GM20431 (cell line): Measurements from ENCODE around the gene BTF3.
"Not testable (repeated sequence)": the region's sequence is repeated elsewhere in the genome, so short reads cannot be mapped to it uniquely, and the experiment has no call there.

ENCODE experiments used
- in situ Hi-C: fragments of 300-500 bp; cut with MseI, MboI; formaldehyde crosslinking; loops from one replicate; pipeline ENCODE4 v1.15.0; 2020; ENCODE audit warnings: low sequenced_read_pairs; ENCODE audit not compliant: unreplicated experiment

BTF3 gene

DNA sequence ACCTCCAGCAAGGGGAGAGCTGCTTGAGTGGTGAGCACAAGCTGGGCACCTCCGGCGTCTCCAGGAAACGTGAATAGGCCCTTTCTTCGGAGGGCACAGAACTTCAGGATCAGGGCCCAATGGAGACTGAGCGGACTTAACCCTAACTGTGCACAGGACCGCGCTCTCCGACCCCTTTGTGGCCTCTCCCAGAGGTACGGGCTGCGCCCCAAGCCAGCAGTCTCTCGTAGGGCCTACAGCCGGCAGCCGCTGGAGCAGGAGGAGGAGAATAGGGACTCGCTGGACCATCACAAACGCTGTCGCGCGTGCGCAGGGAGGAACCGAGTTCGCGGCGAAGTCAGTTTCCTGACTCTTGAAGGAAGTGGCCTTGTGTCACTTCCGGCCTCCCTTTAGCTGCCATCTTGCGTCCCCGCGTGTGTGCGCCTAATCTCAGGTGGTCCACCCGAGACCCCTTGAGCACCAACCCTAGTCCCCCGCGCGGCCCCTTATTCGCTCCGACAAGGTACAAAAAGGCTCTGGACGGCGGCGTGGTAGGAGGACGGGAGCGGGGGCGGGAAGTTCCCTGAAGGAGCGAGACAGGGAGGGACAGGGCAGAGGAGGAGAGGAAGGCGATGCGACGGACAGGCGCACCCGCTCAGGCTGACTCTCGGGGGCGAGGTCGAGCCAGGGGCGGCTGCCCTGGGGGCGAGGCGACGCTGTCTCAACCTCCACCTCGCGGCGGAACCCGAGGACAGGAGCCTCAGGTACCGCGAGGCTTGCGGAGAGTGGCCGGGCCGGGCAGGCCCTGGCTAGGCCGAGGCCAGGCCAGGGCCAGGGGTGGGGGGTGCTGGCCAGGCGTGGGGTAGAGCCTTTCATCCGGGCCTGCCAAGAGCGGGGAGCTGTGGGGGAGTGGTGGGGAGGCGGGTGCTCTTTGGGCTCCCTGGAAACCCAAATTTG, at the start of gene BTF3:
BTF3 (plus strand) TSS at position 386 of the 936 bp plus-strand sequence; CDS start at position 612, 226 bp downstream.
- in situ Hi-C loops = no loop called here

DNA sequence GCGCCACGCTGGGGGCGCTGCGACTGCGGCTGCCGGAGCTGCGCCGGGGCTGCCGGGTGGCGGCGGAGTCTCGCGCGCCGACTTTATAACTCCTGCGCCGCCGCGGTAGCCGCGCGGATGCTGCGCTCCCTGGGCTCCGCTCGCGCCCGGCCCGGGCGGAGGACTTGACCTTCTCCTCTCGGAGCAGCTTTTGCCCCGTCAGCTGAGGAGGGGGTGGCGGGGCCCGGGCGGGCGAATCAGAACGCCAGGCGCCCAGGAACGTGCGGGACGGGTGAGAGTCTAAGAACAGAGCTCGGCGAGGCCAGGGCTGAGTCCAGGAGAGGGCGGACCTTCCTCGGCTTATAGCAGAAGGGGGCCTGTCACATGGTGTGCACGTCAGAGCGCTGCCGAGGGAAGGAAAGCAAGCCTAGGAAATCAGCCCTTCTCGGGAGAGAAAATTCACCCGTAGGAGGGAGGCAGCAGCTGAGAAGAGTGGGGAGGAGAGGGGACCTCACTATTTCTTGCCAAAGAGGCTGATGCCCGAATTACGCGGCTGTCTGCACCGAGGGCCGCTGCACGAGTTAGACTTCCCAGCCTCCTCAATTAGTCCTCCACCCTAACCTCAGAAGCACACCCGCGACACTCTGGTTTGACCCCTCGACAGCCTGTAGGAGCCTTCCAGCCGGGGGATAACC, 49.6 kb upstream of the BTF3 start, which contains the start of gene FOXD1:
FOXD1 (minus strand) TSS at position 315 of the 674 bp plus-strand sequence. CDS start 415 bp downstream, outside the sequence.
- in situ Hi-C loops = no loop called here

DNA sequence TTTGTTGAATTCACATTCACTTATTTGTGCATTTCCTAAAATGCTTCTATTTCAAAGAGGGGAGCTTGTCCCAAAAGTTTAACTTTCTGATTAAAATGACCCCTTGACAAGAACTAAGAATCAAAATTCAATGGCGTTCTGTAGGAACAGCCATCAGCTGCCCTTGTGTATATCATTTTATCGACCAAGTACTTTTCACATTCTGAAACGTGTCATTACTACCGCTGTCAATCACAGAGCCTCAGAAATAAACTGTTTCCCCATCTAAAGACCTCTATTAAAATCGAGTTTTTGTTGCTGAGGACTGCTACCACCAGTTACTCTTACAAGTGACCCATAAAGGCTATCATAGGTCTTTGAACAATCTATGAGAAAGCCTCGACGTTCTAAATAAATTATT, 48.1 kb upstream of the BTF3 start:
- in situ Hi-C loops = no loop called here

DNA sequence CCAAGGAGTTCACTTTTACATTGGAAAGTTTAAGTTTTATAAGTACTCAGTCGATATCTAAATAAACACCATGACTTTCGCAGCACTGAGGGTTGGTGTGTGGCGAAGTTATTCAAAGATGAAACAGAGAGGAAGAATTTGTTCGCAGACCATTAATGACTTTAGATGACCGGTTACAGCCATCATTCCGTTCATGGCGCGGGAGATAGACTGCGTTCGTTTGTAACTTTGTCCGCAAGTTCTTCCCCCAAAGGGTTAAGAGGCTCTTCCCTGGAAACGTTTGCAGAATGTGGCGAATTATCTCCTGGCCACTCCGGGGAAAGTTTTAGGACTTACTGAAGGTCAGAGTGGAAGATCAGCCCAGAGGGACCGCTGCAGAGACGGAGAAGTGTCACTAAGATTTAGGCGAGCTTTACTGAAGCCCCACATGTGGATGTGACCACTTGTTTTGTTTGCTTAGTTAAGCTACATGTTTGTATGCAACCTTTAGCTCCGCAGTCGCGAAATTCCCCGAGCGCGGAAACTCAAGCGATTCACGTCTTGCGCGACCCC, 47.5 kb upstream of the BTF3 start:
- in situ Hi-C loops = no loop called here

GRCh38 chr5:73451224-73452130, 46.8 kb upstream of the BTF3 start:
- in situ Hi-C loops = no loop called here

- in situ Hi-C loops = no loop called here
Measured at GRCh38 chr5:73452215-73452614, 46.0 kb upstream of the BTF3 start.

DNA sequence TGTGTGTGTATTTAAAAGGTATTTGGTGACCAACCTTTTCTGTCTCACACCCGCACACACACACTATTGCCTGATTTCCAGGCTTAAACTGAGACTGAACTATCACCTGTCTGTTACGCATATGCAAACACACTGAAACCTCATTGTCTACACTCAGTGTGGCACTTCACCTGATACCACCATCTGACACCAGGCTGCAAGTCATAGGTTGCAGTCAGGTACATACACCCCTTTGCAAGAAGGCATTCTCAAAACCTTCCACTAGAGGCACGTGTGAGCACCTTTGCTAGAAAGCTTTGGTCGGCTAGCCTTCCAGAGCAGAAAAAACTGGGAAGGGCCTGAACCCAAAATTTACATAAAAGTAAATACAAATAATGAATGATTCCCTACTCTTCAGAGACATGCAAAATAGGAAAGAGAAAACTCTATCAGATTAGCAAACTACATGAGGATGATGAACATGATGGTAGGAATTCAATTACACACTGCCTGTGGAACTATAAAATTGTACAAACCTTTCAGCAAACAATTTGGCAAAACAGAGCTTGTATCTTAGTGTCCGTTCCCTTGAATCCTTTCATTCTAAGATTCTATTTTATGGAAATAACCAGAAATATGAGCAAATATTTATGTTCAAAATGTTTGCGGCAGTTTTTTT, 43.7 kb upstream of the BTF3 start:
- in situ Hi-C loops = no loop called here

- in situ Hi-C loops = not testable (repeated sequence)
Measured at GRCh38 chr5:73456462-73456861, 41.8 kb upstream of the BTF3 start.

DNA sequence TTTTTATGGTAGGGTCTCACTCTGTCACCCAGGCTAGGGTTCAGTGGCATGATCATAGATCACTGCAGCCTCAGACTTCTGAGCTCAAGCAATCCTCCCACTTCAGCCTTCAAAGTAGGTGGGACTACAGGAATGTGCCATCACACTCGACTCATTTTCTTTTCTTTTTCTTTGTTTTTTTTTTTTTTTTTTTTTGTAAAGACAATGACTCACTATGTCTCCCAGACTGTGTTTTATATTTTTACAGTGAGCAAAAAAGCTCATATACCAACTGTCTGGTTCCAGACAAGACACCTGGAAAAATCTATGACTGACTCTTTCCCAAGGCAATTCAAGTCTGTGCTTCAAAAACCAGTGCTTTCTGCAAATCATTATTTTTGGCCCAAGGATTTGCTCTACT, 38.9 kb upstream of the BTF3 start:
- in situ Hi-C loops = no loop called here

GRCh38 chr5:73460133-73460532, 38.1 kb upstream of the BTF3 start:
- in situ Hi-C loops = no loop called here

GRCh38 chr5:73464016-73464745, 34.1 kb upstream of the BTF3 start:
- in situ Hi-C loops = no loop called here

- in situ Hi-C loops = not testable (repeated sequence)
Measured at GRCh38 chr5:73468638-73469037, 29.6 kb upstream of the BTF3 start.

DNA sequence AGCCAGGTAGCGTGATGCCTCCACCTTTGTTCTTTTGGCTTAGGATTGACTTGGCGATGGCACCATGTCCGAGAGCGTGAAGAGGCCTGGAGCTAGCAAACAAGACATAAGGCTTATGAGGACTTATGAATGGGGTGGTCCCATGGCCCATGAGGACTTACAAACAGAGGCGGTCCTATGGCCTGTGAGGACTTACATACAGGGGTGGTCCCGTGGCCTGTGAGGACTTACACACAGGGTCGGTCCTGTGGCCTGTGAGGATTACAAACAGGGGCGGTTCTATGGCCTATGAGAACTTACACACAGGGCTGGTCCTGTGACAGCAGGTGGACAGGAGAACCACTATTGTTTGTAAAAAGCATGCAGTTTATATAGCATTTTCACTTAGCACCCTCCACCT, 28.4 kb upstream of the BTF3 start:
- in situ Hi-C loops = no loop called here

DNA sequence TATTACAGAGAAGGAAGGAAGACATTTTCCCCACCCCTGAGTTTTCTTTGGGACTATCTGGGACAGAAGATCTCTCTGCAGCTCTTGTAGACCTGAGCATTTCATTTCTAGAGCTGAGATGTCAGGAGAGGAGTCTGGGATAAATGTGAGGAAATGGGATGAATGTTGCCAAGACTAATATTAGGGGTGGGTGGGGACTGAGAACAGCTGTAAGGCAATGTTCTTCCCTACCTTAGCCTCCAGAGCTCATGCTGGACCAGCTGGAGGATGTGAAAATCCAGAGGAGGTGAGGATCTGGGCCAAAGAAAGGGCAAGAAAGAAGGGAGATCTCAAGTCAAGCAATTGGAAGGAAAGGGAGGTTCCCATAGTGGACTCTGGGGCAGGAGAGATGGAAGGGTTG, 26.6 kb upstream of the BTF3 start:
- in situ Hi-C loops = no loop called here

DNA sequence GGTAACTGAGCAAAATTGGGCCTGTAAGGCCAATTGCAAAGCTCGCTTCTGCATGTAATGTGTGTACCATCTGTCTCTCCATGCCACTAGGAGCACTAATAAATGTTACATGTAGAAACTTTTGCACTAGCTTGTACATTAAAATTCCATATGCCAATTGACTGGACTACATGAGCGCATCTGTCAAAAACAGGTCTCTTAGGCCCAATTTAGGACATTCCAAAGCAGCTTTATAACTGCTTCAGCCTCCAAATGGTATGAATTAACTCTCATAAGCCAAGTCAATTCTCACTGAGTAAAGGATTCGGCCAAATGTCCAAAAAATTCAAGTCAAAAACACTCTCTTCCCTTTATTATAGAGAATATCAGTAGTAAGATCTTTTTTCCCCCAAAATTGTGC, 26.1 kb upstream of the BTF3 start:
- in situ Hi-C loops = no loop called here

GRCh38 chr5:73480500-73480899, 17.7 kb upstream of the BTF3 start:
- in situ Hi-C loops = no loop called here

- in situ Hi-C loops = no loop called here
Measured at GRCh38 chr5:73482383-73483136, 15.7 kb upstream of the BTF3 start.

DNA sequence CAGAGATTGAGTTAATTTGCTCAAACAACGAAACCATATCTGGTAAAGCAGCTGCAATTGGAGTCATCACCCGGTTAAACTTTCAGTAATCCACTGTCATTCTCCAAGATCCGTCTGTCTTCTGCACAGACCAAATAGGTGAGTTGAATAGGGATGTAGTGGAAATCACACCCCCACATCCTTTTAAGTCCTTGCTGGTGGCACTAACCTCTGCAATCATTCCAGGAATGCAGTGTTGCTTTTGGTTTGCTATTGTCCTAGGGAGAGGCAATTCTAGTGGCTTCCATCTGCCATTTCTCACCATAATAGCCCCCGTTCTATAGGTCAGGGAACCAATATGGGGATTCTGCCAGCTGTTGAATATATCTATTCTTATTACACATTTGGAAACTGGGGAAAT, 14.6 kb upstream of the BTF3 start:
- in situ Hi-C loops = no loop called here
